Stimulated activated effector memory CD8-positive, alpha-beta T cell treated with anti-CD3 and anti-CD28 coated beads, Interleukin-12 subunit alpha, Interleukin-12 subunit beta, amount 100 ng/mL, for 72 hours (primary cell): ENCODE data around the gene DDC.

ENCODE experiments used
- ATAC-seq: fragments of 150-1000 bp; cut with Tn5 transposase; 2 replicates; pipeline ENCODE4 v1.10.0; 2021
- DNase-seq, 2 donors: peaks; one replicate each; pipeline ENCODE4 v3.0.0; 2021 to 2022; ENCODE audit warnings: low spot score in 2 of 2
- H3K27ac Mint-ChIP-seq: one replicate; pipeline ENCODE4 v1.8.0; 2022; ENCODE audit warnings: mild to moderate bottlenecking, mixed read lengths
- H3K36me3 Mint-ChIP-seq: one replicate; pipeline ENCODE4 v1.8.0; 2022; ENCODE audit warnings: mild to moderate bottlenecking, mixed read lengths
- H3K4me1 Mint-ChIP-seq: one replicate; pipeline ENCODE4 v1.8.0; 2022; ENCODE audit warnings: mixed read lengths
- H3K4me3 Mint-ChIP-seq: one replicate; pipeline ENCODE4 v1.8.0; 2022; ENCODE audit warnings: mild to moderate bottlenecking, mixed read lengths
- H3K9me3 Mint-ChIP-seq: one replicate; pipeline ENCODE4 v1.8.0; 2022; ENCODE audit warnings: mixed read lengths

Gene DDC

GRCh38 chr7:50497968-50498367, 67.2 kb downstream of the DDC start:
- no peaks in the 10 kb centered on the region for H3K36me3 Mint-ChIP-seq
- ATAC-seq (no peak), DNase-seq (no peak)
- no peaks in the 10 kb centered on the region for H3K9me3 Mint-ChIP-seq
- H3K27ac Mint-ChIP-seq = no peak overlapping the region
- H3K4me1 Mint-ChIP-seq = peaks cover 5% of the 10 kb centered on the region
- H3K4me3 Mint-ChIP-seq = no peak overlapping the region

GRCh38 chr7:50497068-50497642, 68.0 kb downstream of the DDC start:
- peaks cover 5% of the 10 kb centered on the region for H3K4me1 Mint-ChIP-seq
- DNase-seq = no peak
- no peaks in the 10 kb centered on the region for H3K9me3 Mint-ChIP-seq
- no peak for ATAC-seq
- no peaks in the 10 kb centered on the region for H3K36me3 Mint-ChIP-seq
- no peak overlapping the region for H3K4me3 Mint-ChIP-seq
- no peak overlapping the region for H3K27ac Mint-ChIP-seq

- no peaks in the 10 kb centered on the region for H3K36me3 Mint-ChIP-seq
- H3K4me3 Mint-ChIP-seq = no peak overlapping the region
- no peaks in the 10 kb centered on the region for H3K9me3 Mint-ChIP-seq
- H3K4me1 Mint-ChIP-seq = peaks cover 5% of the 10 kb centered on the region
- ATAC-seq (no peak), DNase-seq (no peak)
- H3K27ac Mint-ChIP-seq = no peak overlapping the region
Observed at GRCh38 chr7:50496569-50496968, 68.6 kb downstream of the DDC start.

- H3K4me1 Mint-ChIP-seq = peaks cover 5% of the 10 kb centered on the region
- no peaks in the 10 kb centered on the region for H3K36me3 Mint-ChIP-seq
- no peak overlapping the region for H3K27ac Mint-ChIP-seq
- no peak overlapping the region for H3K4me3 Mint-ChIP-seq
- ATAC-seq (no peak), DNase-seq (no peak)
- no peaks in the 10 kb centered on the region for H3K9me3 Mint-ChIP-seq
Observed at GRCh38 chr7:50495746-50496145, 69.5 kb downstream of the DDC start.

- Mint-ChIP-seq H3K4me3 (no peak overlapping the region), H3K36me3 (no peaks in the 10 kb centered on the region), H3K4me1 (peaks cover 5% of the 10 kb centered on the region), H3K27ac (no peak overlapping the region), H3K9me3 (no peaks in the 10 kb centered on the region)
- no peak for DNase-seq
- no peak for ATAC-seq
Observed at GRCh38 chr7:50492770-50493519, 72.3 kb downstream of the DDC start.

GRCh38 chr7:50491943-50492342, 73.3 kb downstream of the DDC start:
- Mint-ChIP-seq H3K9me3 (no peaks in the 10 kb centered on the region), H3K4me3 (no peak overlapping the region), H3K27ac (no peak overlapping the region), H3K4me1 (peaks cover 1% of the 10 kb centered on the region), H3K36me3 (no peaks in the 10 kb centered on the region)
- no peak for DNase-seq
- ATAC-seq = no peak

GRCh38 chr7:50491209-50491608, 74.0 kb downstream of the DDC start:
- Mint-ChIP-seq H3K27ac (no peak overlapping the region), H3K9me3 (no peaks in the 10 kb centered on the region), H3K4me3 (no peak overlapping the region), H3K4me1 (no peaks in the 10 kb centered on the region), H3K36me3 (no peaks in the 10 kb centered on the region)
- no peak for ATAC-seq
- DNase-seq = no peak

- no peaks in the 10 kb centered on the region for H3K36me3 Mint-ChIP-seq
- ATAC-seq = no peak
- H3K4me1 Mint-ChIP-seq = no peaks in the 10 kb centered on the region
- H3K27ac Mint-ChIP-seq = no peak overlapping the region
- no peak for DNase-seq
- H3K9me3 Mint-ChIP-seq = no peaks in the 10 kb centered on the region
- H3K4me3 Mint-ChIP-seq = no peak overlapping the region
Observed at GRCh38 chr7:50488379-50488778, 76.8 kb downstream of the DDC start.

GRCh38 chr7:50486512-50486911, 78.7 kb downstream of the DDC start:
- Mint-ChIP-seq H3K9me3 (no peaks in the 10 kb centered on the region), H3K4me3 (no peak overlapping the region), H3K4me1 (no peaks in the 10 kb centered on the region), H3K36me3 (no peaks in the 10 kb centered on the region), H3K27ac (no peak overlapping the region)
- DNase-seq (no peak), ATAC-seq (no peak)

- DNase-seq (peak in 1 of 2 donors; percentile 29), ATAC-seq (no peak)
- H3K4me1 Mint-ChIP-seq = no peaks in the 10 kb centered on the region
- H3K27ac Mint-ChIP-seq = no peak overlapping the region
- H3K36me3 Mint-ChIP-seq = no peaks in the 10 kb centered on the region
- H3K9me3 Mint-ChIP-seq = no peaks in the 10 kb centered on the region
- H3K4me3 Mint-ChIP-seq = no peak overlapping the region
Observed at GRCh38 chr7:50481867-50482266, 83.3 kb downstream of the DDC start.

GRCh38 chr7:50480797-50481196, 84.4 kb downstream of the DDC start:
- Mint-ChIP-seq H3K4me1 (no peaks in the 10 kb centered on the region), H3K4me3 (no peak overlapping the region), H3K27ac (no peak overlapping the region), H3K36me3 (no peaks in the 10 kb centered on the region), H3K9me3 (no peaks in the 10 kb centered on the region)
- DNase-seq (peak in 1 of 2 donors; percentile 18), ATAC-seq (no peak)

GRCh38 chr7:50479743-50480517, 85.3 kb downstream of the DDC start:
- H3K9me3 Mint-ChIP-seq = no peaks in the 10 kb centered on the region
- no peak overlapping the region for H3K27ac Mint-ChIP-seq
- no peaks in the 10 kb centered on the region for H3K4me1 Mint-ChIP-seq
- H3K36me3 Mint-ChIP-seq = no peaks in the 10 kb centered on the region
- DNase-seq = peak in 1 of 2 donors; percentile 26
- ATAC-seq = no peak
- no peak overlapping the region for H3K4me3 Mint-ChIP-seq

- DNase-seq (no peak), ATAC-seq (no peak)
- H3K4me1 Mint-ChIP-seq = peaks cover 5% of the 10 kb centered on the region
- no peak overlapping the region for H3K27ac Mint-ChIP-seq
- H3K36me3 Mint-ChIP-seq = no peaks in the 10 kb centered on the region
- H3K4me3 Mint-ChIP-seq = no peak overlapping the region
- H3K9me3 Mint-ChIP-seq = no peaks in the 10 kb centered on the region
Observed at GRCh38 chr7:50477640-50478039, 87.6 kb downstream of the DDC start.

- peaks cover 5% of the 10 kb centered on the region for H3K4me1 Mint-ChIP-seq
- DNase-seq (peak in 1 of 2 donors; percentile 26), ATAC-seq (no peak)
- H3K4me3 Mint-ChIP-seq = no peak overlapping the region
- H3K36me3 Mint-ChIP-seq = no peaks in the 10 kb centered on the region
- H3K27ac Mint-ChIP-seq = no peak overlapping the region
- no peaks in the 10 kb centered on the region for H3K9me3 Mint-ChIP-seq
Observed at GRCh38 chr7:50476953-50477625, 88.1 kb downstream of the DDC start.

GRCh38 chr7:50475340-50475739, 89.9 kb downstream of the DDC start:
- H3K27ac Mint-ChIP-seq = no peak overlapping the region
- peak; percentile 61 for ATAC-seq
- H3K4me1 Mint-ChIP-seq = peaks cover 5% of the 10 kb centered on the region
- H3K36me3 Mint-ChIP-seq = no peaks in the 10 kb centered on the region
- H3K4me3 Mint-ChIP-seq = no peak overlapping the region
- DNase-seq = peak in 1 of 2 donors; percentile 46
- H3K9me3 Mint-ChIP-seq = no peaks in the 10 kb centered on the region
